NCI-H2171 (cell line): ENCODE data around the gene CTCF.

ENCODE experiments used
- DNase-seq: peaks from one replicate; lab custom pipeline; 2025; lab: John Stamatoyannopoulos, UW

CTCF gene

DNA sequence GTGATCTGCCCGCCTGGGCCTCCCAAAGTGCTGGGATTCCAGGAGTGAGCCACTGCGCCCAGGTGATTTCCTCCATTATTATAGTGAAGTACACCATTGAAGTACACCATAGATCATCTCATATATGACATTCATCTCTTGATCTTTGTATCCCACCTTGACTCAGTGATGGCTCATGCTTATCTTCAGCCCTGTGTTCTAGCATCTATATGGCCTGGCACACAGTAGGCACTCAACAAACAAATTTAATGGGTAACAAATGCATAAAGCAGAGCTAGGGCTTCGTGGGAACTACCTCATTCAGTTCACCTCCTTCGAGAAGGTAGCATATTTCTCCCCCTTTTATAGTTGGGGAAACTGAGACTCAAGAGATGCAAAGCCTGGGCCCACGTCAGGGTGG lies 103.3 kb downstream of the CTCF start:
- no peak for DNase-seq

- DNase-seq: no peak
Measured at GRCh38 chr16:67666032-67666551, 103.8 kb downstream of the CTCF start.

- DNase-seq: peak; percentile 85
Measured at GRCh38 chr16:67666559-67667452, 104.5 kb downstream of the CTCF start, which contains the start of the genes C16orf86 and ENKD1. TSS of gene C16orf86 (plus strand) at chr16:67666814. CDS start at chr16:67666971, 157 bp downstream. TSS of gene ENKD1 (minus strand) at chr16:67666750. CDS start at chr16:67666442, 308 bp downstream.

- DNase-seq: no peak
Measured at GRCh38 chr16:67667453-67667816, 105.1 kb downstream of the CTCF start.

GRCh38 chr16:67667817-67668494 lies 105.6 kb downstream of the CTCF start:
- peak; percentile 91 for DNase-seq

DNA sequence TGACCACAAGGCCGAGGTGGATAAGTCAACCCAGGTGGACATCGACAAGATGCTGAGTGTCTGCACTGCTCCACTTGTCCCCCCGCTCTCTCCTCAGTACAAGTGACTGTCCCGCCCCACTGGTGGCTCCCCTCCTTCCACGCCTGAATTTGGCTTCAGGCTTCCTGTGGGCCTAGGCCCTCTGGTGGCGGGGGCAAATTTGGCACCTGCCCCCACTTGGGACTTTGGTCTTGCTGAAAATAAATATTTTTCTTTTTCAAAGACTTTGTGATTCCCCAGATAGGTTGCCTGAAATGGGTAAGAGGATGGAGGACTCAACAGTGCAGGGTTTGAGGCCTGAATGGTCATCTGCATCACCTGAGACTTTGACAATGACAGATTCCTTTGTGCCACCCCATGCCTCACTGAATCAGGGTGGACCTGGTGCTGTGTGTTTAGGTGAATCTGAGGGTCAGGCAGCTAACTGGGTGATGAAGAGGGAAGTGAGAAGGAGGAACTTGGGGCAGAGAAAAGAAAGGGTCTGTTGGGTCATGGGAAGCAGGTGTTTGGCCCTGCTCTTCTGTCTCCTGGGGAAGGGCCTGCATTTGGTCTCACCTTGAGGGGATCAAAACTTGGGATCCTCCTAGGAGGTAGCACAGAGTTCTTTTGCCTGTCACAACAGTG lies 106.3 kb downstream of the CTCF start:
- DNase-seq: no peak

- no peak for DNase-seq
Measured at GRCh38 chr16:67669499-67670101, 107.3 kb downstream of the CTCF start.

- DNase-seq: no peak
Measured at GRCh38 chr16:67672306-67672705, 110.0 kb downstream of the CTCF start.

GRCh38 chr16:67672739-67673662 lies 110.7 kb downstream of the CTCF start:
- DNase-seq: no peak

GRCh38 chr16:67673712-67674580 lies 111.6 kb downstream of the CTCF start:
- DNase-seq: no peak

DNA sequence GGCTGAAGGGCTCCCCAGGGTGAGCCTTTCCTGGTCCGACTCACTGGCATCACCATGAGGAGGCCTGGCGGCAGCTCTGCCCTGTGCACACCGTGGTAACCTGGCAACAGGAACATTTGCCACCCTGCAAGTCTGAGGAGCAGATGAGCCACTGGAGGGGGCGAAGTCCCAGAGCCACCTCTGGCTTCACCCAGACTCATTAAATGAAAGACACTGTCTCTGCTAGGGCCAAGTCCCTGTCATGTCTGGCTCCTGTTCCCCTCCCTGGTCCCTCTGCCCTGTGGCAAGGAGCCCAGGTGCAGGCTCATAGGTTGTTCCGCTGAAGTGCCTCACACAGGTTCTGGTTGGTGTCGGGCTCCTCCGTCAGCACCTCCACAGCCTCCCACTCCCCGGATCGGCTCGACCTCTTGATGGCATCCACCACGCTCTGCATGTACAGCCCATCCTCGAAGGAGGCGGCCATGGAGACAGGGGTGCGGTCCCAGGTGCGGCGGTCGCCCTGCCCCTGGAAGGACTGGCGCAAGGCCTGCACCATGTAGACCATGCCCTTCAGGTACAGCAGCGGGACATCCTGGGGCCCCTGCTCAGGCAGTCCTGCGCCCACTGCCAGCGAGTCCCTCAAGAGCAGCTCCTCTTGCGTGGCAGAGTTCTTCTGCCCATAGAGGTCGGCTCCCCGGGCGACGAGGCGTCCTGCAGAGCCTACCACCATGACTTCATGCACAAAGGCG lies 112.7 kb downstream of the CTCF start:
- DNase-seq: no peak

GRCh38 chr16:67675579-67675935 lies 113.2 kb downstream of the CTCF start:
- no peak for DNase-seq

- DNase-seq: no peak
Measured at GRCh38 chr16:67675999-67676398, 113.7 kb downstream of the CTCF start.

GRCh38 chr16:67676516-67676915 lies 114.2 kb downstream of the CTCF start:
- DNase-seq: no peak

DNA sequence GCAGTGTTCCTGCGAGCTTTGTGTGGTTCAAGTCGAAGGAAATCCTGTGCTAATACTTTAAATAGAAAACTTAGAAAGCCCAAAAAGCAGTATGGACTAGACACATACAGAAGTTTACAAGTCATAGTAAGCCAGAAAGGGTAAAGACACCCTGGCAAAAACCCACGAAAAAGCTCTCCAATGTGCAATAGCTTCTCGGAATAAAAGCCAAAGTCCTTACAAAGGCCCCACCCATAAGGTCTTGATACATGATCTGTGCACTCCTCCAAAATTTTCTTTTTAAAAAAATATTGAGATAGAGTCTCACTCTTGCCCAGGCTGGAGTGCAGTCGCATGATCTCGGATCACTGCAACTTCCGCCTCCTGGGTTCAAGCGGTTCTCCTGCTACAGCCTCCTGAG lies 114.6 kb downstream of the CTCF start:
- DNase-seq: no peak

- no peak for DNase-seq
Measured at GRCh38 chr16:67677712-67678111, 115.4 kb downstream of the CTCF start.

DNA sequence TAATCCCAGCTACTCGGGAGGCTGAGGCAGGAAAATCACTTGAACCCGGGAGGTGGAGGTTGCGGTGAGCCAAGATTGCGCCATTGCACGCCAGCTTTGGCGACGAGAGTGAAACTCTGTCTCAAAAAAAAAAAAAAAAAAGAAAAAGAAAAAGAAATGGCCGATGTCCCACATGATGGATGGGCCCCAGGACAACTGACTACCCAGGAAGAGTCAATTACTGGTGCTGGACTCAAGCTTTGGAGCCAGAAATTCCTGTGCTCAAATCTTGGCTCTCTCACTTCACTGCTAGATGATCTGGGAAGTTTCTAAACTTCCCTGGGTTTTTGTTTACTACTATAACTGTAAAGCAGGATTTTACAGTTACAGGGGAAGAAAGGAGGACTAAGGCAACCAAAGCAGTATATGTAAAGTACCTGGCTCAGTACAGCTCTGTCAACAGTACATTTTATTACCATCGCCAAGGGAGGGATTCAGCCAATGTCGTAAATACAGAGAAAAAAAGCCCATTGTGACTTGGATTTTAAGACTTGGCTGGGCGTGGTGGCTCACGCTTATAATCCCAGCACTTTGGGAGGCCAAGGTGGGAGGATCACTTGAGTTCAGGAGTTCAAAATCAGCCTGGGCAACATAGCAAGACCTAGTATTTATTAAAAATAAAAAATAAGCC lies 116.2 kb downstream of the CTCF start:
- DNase-seq: no peak
